ENCODE results near the gene TSC22D4. TPM values are rescaled to one million over a fixed set of nuclear protein-coding genes. Genes with fewer than 3 reads are reported as not detected.

The TSC22D4 gene
- total and polyA plus RNA-seq, 4 donors = 5.5 to 21.2 (median 11.4) TPM

DNA sequence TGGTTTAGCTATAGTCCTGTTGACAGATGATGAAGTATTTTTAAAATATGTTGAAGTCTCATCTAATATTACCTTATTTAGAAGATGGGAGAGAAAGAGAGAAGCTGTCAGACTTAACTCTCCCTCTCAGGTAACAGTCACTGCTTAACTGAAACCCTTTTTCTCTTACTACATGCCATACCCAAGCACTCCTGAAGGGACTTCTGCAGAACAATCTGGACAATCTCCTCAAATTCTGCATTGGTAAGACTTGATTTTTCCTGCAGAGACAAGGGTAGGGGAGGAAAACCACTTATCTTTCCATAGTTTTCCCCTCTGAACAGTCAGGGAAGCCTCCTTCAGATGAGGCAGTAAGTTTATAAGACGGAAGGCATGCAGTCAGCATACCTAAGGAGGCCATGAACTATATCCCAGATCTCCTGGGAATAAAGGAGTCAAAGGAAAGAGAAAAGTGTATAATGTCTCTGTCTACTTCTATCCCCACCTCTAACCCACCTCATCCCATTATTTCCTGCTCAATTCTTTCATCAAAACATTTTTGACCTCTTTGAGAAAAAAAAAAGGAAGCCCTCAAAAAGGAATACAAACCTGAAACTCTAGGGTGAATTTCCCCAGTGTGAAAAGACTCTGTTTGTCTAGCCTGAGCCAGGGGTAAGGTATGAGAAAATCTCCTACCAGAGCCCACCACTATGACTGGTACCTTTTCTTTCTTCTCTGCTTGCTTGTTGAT, 59.9 kb downstream of the TSC22D4 start (continued):
- TF ChIP-seq, protein P1, sequence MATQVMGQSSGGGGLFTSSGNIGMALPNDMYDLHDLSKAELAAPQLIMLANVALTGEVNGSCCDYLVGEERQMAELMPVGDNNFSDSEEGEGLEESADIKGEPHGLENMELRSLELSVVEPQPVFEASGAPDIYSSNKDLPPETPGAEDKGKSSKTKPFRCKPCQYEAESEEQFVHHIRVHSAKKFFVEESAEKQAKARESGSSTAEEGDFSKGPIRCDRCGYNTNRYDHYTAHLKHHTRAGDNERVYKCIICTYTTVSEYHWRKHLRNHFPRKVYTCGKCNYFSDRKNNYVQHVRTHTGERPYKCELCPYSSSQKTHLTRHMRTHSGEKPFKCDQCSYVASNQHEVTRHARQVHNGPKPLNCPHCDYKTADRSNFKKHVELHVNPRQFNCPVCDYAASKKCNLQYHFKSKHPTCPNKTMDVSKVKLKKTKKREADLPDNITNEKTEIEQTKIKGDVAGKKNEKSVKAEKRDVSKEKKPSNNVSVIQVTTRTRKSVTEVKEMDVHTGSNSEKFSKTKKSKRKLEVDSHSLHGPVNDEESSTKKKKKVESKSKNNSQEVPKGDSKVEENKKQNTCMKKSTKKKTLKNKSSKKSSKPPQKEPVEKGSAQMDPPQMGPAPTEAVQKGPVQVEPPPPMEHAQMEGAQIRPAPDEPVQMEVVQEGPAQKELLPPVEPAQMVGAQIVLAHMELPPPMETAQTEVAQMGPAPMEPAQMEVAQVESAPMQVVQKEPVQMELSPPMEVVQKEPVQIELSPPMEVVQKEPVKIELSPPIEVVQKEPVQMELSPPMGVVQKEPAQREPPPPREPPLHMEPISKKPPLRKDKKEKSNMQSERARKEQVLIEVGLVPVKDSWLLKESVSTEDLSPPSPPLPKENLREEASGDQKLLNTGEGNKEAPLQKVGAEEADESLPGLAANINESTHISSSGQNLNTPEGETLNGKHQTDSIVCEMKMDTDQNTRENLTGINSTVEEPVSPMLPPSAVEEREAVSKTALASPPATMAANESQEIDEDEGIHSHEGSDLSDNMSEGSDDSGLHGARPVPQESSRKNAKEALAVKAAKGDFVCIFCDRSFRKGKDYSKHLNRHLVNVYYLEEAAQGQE (IDR thresholded peaks at IDR 0.05) = no peak
- TF ChIP-seq SP1 (IDR thresholded peaks at IDR 0.05) = no peak
- no peak for TF ChIP-seq NR2F2 (IDR thresholded peaks at IDR 0.05)
- TF ChIP-seq HNF4A (conservative IDR thresholded peaks at IDR 0.05) = no peak

Other genes starting within 250 kb of the TSC22D4 start
- gene SPDYE3, start 171.5 kb downstream of the TSC22D4 start, total RNA-seq = not detected
- 1 to 10 TPM in 1 of 2 donors, under 1 TPM in 1; 0.07 to 1.7 TPM for gene SPDYE3, start 171.5 kb downstream of the TSC22D4 start, polyA plus RNA-seq
- gene PILRB, start 121.1 kb downstream of the TSC22D4 start, total RNA-seq = 10 to 100 TPM in 1 of 2 donors, 1 to 10 TPM in 1; 6.0 to 50.8 TPM
- 10 to 100 TPM; 12.2 to 16.5 TPM for gene PILRB, start 121.1 kb downstream of the TSC22D4 start, polyA plus RNA-seq
- 1 to 10 TPM; 2.8 to 3.5 TPM for gene PILRA, start 105.7 kb downstream of the TSC22D4 start, total RNA-seq
- gene PILRA, start 105.7 kb downstream of the TSC22D4 start, polyA plus RNA-seq = 1 to 10 TPM; 1.5 to 3.5 TPM
- gene ZCWPW1, start 50.5 kb downstream of the TSC22D4 start, total RNA-seq = 1 to 10 TPM; 1.4 to 2.3 TPM
- gene ZCWPW1, start 50.5 kb downstream of the TSC22D4 start, polyA plus RNA-seq = 1 to 10 TPM; 3.3 TPM
- 10 to 100 TPM; 13.5 to 19.6 TPM for gene MEPCE, start 49.4 kb downstream of the TSC22D4 start, total RNA-seq
- gene MEPCE, start 49.4 kb downstream of the TSC22D4 start, polyA plus RNA-seq = 10 to 100 TPM in 1 of 2 donors, 1 to 10 TPM in 1; 6.7 to 21.8 TPM
- 1 to 10 TPM; 6.6 to 7.4 TPM for gene PPP1R35, start 42.7 kb downstream of the TSC22D4 start, total RNA-seq
- gene PPP1R35, start 42.7 kb downstream of the TSC22D4 start, polyA plus RNA-seq = 10 to 100 TPM in 1 of 2 donors, 1 to 10 TPM in 1; 7.8 to 12.2 TPM
- under 1 TPM; 0.17 to 0.33 TPM for gene SPACDR, start 15.0 kb downstream of the TSC22D4 start, total RNA-seq
- gene SPACDR, start 15.0 kb downstream of the TSC22D4 start, polyA plus RNA-seq = under 1 TPM in 1 of 2 donors, not detected in 1; 0.06 TPM
- gene NYAP1, start 4.7 kb upstream of the TSC22D4 start, total RNA-seq = under 1 TPM; 0.08 to 0.09 TPM
- gene NYAP1, start 4.7 kb upstream of the TSC22D4 start, polyA plus RNA-seq = under 1 TPM in 1 of 2 donors, not detected in 1; 0.29 TPM
- gene AGFG2, start 60.0 kb upstream of the TSC22D4 start, total RNA-seq = 10 to 100 TPM; 37.2 to 48.8 TPM
- gene AGFG2, start 60.0 kb upstream of the TSC22D4 start, polyA plus RNA-seq = 10 to 100 TPM; 37.4 to 47.2 TPM
- under 1 TPM in 1 of 2 donors, not detected in 1; 0.33 TPM for gene SAP25, start 94.7 kb upstream of the TSC22D4 start, total RNA-seq
- under 1 TPM; 0.56 to 0.84 TPM for gene SAP25, start 94.7 kb upstream of the TSC22D4 start, polyA plus RNA-seq
- gene LRCH4, start 106.9 kb upstream of the TSC22D4 start, total RNA-seq = 10 to 100 TPM in 1 of 2 donors, 1 to 10 TPM in 1; 8.2 to 25.8 TPM
- 10 to 100 TPM in 1 of 2 donors, 1 to 10 TPM in 1; 9.1 to 16.9 TPM for gene LRCH4, start 106.9 kb upstream of the TSC22D4 start, polyA plus RNA-seq
- 1 to 10 TPM in 1 of 2 donors, under 1 TPM in 1; 0.67 to 1.3 TPM for gene FBXO24, start 107.1 kb upstream of the TSC22D4 start, total RNA-seq
- under 1 TPM; 0.25 to 0.32 TPM for gene FBXO24, start 107.1 kb upstream of the TSC22D4 start, polyA plus RNA-seq
- gene PCOLCE, start 123.1 kb upstream of the TSC22D4 start, total RNA-seq = 10 to 100 TPM in 1 of 2 donors, 1 to 10 TPM in 1; 6.7 to 13.1 TPM
- 10 to 100 TPM; 10.4 to 38.2 TPM for gene PCOLCE, start 123.1 kb upstream of the TSC22D4 start, polyA plus RNA-seq
- gene MOSPD3, start 133.3 kb upstream of the TSC22D4 start, total RNA-seq = 1 to 10 TPM; 3.5 to 6.3 TPM
- gene MOSPD3, start 133.3 kb upstream of the TSC22D4 start, polyA plus RNA-seq = 10 to 100 TPM; 10.8 to 15.7 TPM
- 100 to 1,000 TPM; 276 to 358 TPM for gene TFR2, start 162.3 kb upstream of the TSC22D4 start, total RNA-seq
- 100 to 1,000 TPM; 354 to 663 TPM for gene TFR2, start 162.3 kb upstream of the TSC22D4 start, polyA plus RNA-seq
- not detected for gene ACTL6B, start 177.2 kb upstream of the TSC22D4 start, total RNA-seq
- gene ACTL6B, start 177.2 kb upstream of the TSC22D4 start, polyA plus RNA-seq = not detected
- 10 to 100 TPM; 57.9 to 88.5 TPM for gene GNB2, start 194.5 kb upstream of the TSC22D4 start, total RNA-seq
- 100 to 1,000 TPM in 1 of 2 donors, 10 to 100 TPM in 1; 37.6 to 133 TPM for gene GNB2, start 194.5 kb upstream of the TSC22D4 start, polyA plus RNA-seq
- 10 to 100 TPM; 12.7 TPM for gene GIGYF1, start 215.0 kb upstream of the TSC22D4 start, total RNA-seq
- gene GIGYF1, start 215.0 kb upstream of the TSC22D4 start, polyA plus RNA-seq = 1 to 10 TPM; 6.8 to 7.5 TPM
- gene POP7, start 226.9 kb upstream of the TSC22D4 start, total RNA-seq = 10 to 100 TPM; 19.1 to 36.6 TPM
- gene POP7, start 226.9 kb upstream of the TSC22D4 start, polyA plus RNA-seq = 10 to 100 TPM; 31.1 to 40.1 TPM
- 1 to 10 TPM; 1.3 to 1.5 TPM for gene EPO, start 241.3 kb upstream of the TSC22D4 start, total RNA-seq
- gene EPO, start 241.3 kb upstream of the TSC22D4 start, polyA plus RNA-seq = 10 to 100 TPM in 1 of 2 donors, 1 to 10 TPM in 1; 5.3 to 22.9 TPM

All from liver (tissue), 5 donors.